Suppressor macrophage (primary cell): ENCODE results near the gene NRDC.
"Not testable (repeated sequence)": the region's sequence is repeated elsewhere in the genome, so short reads cannot be mapped to it uniquely, and the experiment has no call there.

ENCODE experiments used
- DNase-seq, 4 experiments: peaks; one replicate each; pipeline ENCODE4 v3.0.0-alpha.2; 2020 to 2022

NRDC gene

DNA sequence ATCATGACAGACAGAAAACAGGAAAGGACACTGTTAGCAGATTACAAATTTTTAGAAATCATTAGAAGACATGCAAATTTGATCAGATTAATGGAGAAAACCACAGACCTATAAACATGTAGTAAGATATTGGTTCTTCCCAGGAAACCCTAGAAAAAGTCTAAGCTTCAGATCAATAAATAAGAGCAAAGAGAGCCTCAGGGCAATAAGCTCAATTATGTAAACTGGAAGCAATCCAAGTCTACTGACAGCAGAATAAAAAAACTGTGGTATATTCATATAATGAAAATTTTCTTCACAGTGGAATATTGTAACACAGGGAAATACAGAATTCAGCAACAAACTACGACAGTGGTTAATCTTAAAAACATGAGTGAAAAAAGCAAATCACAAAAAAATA is 36.3 kb downstream of the NRDC start:
- no peak for DNase-seq

DNA sequence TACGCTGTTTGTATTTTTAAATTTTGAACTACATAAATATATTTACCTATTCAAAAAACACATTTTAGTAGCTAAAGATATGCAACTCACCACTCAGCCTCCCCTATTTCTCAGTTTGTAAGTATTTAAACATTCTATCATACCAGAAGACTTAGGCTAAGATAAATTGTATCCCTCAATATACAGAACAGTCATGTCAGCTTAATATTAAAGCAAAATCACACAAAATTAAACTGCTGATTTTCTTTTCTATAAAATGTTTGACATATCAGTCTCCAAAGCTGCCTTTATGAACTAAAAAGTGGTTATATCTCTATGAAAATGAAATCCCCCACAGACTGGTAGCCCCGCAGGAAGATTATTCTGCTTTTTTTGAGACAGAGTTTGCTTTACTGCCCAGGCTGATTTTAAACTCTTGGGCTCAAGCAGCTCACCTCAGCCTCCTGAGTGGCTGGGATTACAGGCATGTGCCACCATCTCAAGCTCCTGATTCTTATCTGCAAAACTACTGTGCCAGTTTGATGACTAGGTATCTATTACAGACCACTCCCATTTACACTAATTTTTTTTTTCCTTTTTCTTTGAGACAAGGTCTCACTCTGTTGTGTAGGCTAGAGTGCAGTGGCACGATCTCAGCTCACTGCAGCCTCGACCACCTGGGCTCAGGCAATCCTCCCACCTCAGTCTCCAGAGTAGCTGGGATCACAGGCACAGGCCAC is 37.6 kb downstream of the NRDC start:
- DNase-seq: no peak

DNA sequence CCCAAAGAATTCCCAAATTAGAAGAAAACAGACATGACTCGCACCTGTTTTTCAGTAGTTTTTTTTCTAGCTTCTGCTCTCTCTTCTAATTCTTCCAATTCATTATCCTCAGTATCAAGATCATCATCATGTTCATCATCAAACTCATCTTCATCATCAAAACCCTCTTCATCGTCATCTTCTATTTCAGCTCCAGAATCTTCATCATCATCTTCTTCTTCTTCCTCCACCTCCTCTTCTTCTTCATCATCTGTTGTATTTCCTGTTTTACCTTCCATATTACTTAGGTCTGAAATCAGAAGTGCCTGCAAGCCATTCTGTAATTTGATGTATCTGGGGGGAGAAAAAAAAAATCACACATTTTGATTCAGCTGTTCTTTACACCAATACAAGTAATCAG is 38.3 kb downstream of the NRDC start:
- no peak for DNase-seq

DNA sequence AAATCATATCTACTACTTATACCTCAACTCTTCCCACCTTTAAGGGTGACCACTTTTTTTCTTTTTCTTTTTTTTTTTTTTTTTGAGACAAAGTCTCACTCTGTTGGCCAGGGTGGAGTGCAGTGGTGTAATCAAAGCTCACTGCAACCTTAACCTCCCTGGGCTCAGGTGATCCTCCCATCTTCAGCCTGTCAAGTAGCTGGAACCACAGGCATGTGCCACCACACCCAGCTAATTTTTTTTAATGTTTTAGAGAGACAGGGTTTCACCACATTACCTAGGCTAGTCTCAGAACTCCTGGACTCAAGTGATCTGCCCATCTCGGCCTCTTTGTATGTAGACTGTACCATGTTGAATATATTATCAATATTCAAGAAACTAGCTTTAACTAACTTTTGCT is 39.4 kb downstream of the NRDC start:
- DNase-seq: no peak

DNA sequence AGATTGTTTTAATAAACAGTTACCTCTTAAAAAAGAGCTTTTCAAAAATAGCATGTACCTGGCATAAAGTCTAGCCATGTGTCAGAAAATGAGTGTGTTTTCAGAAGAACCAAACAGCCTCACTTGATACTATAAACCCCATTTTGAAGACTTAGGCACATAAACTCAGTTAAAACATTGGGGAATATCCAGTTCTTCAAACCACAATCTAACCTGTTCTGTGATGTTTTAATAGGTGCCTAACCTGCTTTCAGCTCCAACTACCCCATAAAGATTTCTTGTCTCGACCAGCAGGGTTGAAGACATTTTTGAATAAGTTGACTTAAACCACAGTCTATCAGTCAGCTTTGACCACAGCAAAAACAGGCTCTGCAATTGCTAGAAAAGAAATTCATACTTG is 41.3 kb downstream of the NRDC start:
- no peak for DNase-seq

DNA sequence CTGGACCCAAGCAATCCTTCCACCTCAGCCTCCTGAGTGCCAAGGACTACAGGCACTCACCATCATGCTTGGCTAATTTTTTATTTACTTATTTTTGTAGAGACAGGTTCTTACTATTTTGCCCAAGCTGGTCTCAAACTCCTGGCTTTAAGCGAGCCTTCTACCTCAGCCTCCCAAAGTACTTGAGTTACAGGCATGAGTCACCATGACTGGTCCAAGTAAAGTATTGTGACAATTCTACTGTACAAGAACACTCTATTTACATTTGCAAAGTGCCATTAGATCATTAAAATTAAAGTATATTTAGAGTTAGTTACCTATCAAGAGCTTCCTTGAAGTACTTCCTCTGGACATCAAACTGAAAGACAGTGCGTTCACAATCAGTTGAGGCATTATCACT is 44.8 kb downstream of the NRDC start:
- DNase-seq: no peak

DNA sequence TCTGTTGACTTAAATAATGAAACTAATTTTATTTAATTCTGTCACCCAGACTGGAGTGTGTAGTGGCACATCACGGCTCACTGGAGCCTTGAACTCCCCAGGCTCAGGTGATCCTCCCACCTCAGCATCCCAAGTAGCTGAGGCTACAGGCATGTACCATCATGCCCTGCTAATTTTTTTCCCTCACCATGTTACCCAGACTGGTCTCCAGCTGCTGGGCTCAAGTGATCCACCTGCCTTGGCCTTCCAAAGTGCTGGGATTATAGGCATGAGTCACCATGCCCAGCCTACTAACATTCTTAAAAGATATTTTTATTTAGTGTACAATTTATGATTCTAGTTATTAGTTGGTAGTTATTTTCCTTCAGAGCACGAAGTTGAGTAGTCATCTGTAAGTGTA is 49.5 kb downstream of the NRDC start:
- no peak for DNase-seq

DNA sequence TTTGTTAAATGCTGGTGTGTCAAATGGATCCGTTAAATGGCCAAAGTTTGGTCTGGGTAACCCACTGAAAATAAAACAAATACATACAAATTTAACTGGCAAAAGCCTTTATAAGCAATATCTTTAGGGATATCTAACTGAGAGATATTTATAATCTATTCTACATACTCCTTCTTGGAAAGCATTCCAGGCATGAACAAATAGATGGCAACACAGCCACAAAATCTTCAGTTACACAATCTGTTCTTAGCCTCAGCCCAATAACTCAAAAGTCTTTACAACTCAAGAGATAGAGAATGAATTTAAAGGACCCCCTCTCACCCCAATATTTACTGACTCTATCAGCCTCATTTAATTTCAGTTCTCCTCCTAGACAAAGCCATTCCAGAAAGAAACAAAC is 58.7 kb downstream of the NRDC start:
- no peak for DNase-seq

DNA sequence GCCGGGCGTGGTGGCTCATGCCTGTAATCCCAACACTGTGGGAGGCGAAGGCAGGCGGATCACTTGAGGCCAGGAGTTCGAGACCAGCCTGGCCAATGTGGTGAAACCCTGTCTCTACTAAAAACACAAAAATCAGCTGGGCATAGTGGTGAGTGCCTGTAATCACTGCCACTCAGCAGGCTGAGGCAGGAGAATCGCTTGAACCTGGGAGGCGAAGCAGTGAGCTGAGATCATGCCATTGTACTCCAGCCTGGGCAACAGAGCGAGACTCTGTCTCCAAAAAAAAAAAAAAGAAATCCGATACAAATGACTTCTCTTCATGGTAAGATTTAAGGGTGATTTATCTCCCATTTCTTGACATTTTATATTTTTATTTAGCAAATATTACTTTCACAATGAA is 59.5 kb downstream of the NRDC start:
- not testable (repeated sequence) for DNase-seq

DNA sequence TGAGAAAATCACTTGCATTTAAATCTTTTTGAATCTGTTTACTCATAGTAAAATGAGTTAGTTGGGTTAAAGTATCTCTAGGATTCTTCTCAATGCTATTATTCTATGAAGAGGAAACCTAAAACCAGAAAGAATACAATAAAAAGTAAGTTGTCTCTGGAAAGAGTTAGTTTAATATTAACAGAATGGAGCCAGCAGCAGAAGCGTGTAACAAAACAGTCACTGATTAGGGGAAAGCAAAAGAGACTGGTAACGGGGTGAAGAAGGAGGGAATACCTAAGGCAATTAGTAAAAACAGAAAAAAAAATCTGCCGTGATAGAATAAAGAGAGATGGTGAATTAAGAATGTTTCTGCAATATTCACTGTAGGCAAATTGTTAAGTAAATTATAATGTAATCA is 60.0 kb downstream of the NRDC start:
- DNase-seq: no peak

DNA sequence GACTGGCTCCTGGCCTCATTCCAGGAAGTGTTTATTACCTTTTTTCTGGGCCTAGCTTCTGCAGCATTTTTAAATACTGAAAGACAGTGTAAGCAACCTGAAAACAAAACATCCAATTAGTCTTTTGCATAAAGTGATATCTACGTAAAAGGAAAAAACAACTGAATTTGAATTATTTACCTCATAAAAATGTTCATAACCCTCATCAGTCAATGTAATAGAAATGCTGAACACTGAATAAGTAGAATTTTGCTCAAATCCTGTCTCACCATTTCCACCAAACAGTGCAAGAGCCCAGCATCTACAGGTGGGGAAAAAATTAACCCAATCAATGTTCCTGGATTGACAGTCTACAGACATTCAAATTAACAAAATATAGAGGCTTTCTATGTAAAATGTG is 64.0 kb downstream of the NRDC start:
- DNase-seq: no peak

DNA sequence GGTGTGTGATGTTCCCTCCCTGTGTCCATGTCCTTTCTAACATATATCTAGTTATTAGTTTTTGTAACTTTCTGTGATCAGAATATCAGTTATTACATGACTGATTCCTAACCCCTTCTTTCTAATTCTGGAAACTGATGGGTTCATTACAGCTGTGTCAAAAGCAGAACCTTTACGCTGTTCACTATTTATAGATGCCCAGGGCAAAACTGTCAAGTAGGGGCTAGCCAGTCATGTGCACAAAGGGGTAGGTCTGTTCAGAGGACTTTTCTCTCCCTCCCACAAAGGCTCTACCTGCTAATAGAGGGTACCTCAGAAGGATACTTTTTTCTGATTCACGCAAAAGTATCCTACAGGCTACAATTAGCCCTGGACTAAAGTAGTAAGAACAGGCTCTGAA is 79.2 kb downstream of the NRDC start:
- no peak for DNase-seq

DNA sequence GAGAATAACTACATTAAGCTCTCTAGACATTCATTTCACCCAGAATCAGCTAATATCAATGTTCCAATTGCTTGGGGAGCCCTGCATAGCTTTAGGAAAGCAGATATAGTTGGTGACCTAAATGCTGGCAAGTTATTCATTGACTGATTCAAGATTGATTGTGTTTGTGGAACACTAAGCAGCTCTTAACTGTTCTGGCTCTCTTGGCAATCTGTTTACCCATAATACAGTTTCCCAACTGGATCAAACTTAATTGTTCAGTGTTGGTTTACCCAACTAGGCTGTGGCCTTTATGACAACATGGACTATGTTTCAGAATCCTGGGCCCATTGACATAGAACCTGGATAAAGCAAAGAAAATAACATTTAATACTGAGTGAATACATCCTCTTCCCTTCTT is 83.7 kb downstream of the NRDC start:
- no peak for DNase-seq

DNA sequence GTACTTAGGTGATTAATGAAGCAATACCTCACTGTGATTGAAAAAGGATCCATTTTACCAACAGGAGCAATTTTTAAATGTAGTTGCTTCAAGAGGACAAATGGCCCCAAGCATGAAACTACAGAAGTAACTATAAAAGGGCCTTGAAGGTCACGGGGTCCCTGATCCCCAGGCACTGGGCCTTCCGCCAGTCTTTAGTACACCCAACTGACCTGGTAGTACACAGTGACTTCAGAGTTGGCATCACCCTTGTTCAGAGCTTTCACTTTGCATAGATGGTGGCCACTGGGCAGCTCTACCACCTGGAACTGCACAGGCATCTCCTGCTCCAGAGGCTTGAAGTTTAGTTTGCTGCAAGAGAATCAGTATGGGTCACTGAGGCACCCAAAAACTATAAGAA is 84.3 kb downstream of the NRDC start:
- DNase-seq: no peak

DNA sequence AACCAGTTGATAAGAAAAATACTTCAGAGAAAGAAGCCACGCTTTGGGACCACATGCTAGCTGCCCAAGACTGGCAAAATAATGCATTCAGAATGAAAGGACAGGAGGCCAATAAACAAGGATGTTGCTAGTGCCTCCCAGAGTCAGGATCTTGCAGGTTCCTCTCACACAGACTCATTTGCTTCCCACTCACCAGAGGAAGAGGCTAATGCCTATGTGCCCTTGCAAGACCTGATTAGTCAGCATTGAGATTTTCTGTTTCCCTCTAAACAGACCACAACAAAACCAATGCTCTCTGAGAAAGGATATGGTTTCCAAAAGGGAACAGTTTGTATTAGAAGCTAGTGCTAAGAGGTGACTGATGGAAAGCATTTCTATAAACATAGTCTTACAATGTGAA is 85.7 kb downstream of the NRDC start:
- DNase-seq: peak; percentile 71 to 91 (median 82)

DNA sequence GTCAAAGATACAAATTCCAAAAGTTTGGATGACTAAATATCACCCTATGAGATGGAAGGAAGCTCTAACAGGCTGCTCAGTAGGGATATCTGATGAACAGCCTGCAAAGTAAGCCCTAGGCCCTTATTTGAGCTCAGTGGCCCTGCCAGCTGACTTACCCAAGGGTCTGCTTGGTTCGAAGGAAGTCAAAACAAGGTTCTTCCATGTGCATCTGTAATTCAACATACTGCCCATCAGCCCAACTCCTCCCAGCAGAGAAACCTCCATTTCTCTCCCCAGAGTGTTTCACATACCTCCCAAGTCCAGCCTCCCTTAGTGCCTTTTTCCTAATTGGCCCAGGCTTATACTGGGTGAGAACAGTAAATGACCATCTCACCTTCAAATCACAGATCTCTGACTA is 86.6 kb downstream of the NRDC start:
- no peak for DNase-seq

DNA sequence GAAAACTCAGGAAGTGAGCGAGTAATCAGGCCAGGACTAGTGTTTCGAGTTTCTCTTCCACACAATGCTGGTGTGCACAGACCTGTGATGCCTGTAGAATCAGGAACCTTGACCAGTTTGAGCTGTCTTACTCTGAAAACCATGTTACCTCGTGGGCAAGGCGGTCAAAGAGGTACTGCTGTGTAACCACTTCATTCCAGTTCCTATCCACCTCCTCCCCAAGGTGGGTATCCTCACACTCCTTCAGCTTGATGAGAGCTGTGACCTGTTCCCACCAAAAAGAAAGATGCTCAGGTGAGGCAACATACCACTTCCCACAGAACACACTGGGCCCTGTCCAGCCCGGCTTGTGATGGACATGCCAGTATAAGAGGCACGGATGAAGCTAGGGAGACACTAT is 88.1 kb downstream of the NRDC start:
- DNase-seq: no peak

DNA sequence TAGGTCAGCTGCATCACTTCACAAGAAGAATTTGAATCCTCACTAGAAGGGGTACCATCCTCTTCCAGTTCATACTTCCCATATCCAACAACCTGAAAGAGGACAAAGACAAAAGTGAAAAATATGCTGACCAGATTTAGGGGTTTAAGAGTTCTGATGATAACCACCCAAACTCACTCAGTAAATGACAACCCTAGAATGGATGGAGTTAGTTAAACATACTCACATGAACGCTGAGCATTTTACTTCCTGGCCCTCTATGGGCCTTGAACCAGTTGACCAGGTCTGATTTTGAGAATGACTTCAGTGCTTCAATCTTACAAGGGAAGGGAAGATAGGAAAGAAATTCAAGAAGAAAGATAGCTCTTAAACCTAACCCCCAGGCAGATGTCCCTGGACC is 89.2 kb downstream of the NRDC start:
- DNase-seq: no peak

DNA sequence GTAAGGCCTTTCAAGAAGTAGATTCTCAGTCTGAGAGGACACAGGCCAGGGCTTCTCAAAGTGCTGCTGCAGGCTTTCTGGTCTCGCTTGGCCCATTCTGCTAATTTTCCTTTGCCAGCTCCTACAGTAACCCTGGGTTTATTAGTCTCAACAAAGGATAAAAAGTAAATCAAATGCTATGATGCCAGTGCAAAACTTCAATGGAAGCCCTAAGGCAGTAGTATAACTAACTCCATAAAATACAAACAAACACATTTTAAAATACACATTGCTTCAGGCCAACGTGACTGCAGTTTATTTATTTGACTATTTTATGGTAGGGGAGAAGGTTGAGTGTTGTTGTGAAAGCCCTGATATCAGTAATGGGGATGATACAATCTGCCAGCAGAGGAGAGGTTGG is 89.6 kb downstream of the NRDC start:
- no peak for DNase-seq

DNA sequence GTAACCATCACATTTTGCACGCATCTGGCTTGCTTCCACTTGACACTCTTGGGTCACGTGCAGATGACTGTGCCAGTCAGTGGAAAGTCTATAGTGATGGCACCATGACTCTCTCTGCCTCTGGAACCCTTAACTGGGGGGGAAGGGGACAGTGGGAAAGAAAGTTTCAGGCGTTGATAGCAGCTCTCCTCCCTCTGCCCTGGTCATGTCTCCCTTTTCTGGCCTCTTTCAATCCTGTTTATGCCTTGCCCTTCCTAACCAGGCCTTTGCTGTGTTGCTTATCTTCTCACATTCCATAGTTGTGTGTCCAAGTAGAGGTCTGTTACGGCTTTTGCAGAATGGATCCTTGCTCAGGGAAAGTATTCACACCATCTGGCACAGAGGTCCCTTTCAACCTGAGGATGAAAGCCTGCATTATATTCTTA is 93.5 kb downstream of the NRDC start:
- DNase-seq: no peak

DNA sequence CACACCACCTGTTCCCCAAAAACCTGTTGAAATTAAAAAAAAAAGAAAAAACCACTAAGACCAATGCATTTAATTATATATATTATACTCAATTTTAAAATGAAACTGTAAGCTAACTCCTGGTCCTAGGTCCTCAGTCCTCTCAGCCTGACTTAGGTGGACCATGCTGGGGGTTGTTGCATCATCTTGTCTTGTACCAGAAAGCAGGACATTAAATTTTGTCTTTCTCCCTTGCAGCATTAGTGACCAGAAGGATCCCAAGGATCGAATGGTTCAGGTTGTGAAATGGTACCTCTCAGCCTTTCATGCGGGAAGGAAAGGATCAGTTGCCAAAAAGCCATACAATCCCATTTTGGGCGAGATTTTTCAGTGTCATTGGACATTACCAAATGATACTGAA is 97.6 kb downstream of the NRDC start:
- DNase-seq: no peak

DNA sequence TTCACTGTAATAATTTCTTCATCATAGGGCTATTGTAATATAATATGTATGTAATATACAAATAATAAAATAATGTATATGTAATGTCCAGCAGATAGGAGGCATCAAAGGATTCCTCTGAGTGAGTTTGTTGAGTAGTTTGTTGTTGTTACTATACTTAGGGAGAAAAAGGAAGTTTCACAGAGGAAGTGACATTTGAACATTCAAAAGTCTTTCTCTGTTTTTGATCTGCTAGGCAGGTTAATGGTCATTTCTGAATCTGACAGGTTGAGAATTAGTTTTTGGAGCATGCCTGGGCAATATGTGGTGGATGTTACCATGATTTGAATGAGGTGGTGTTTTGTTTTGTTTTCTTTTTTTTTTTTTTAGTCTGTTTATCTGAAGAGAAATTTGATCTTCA is 102.1 kb downstream of the NRDC start:
- DNase-seq: peak in 3 of 4 experiments; percentile 5 to 45 (median 29)

DNA sequence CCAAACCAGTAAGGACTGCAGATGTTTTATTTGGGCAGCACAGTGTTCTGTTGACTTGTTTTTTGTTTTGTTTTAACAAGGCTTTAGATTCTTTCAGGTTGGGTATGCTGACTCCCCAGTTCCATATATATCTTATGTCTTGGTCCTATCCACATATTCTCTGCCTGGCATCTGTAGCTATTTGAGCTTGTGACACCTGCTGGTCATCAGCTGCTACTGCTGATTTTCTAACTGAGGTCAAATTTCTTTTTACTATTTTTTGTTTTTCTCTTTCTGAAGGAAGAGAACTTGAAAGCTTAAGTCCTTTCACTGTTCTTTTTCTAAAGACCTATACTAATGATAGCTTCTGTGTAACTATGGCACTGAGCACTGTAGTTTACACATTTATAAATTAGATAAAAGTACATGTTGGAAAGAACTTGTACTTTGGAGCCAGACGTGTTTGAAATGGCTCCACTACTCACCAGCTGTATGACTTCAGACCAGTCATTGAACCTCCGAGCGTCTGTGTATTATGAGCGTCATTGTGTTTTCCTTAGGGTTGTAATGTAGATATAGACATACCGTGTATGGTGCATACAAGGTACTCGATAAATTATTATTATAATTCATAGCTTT is 109.4 kb downstream of the NRDC start:
- peak; percentile 44 to 75 (median 64) for DNase-seq

DNA sequence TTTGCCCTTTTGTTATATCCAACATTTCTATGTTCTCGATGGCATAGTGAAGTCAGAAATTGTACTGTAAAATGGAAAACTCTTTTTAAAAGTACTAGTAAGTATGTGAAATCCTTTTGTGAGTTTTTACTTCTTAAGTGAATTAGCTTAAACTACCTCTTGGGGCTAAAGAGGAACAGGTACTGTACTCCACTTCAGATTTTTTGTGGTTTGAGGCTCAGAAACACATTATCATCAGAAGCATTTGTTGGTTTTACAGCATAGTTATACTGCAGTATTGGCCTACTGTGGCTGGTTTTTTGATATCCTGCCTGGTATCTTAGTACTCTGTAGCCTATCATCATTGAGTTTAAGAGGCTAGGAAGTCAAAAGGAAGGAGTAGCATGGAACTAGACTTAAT is 117.2 kb downstream of the NRDC start:
- DNase-seq: no peak

DNA sequence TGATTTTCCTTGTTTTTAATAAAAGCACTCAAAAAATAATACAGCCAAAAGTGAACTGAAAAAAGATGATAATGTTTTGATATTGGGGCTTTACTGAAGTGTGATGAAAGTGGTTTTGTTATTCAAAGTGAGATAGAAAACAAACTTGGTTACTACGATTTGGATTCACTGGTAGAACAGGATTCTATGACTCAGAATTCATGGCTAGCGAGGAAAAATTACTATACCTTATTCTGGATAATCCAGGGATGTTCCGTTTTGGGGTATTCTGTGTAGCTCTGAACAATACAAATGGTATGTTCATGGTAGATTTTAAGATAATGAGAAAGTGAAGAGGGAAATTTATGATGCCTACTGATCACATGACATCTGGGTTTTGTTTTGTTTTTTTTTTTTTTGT is 117.7 kb downstream of the NRDC start:
- DNase-seq: no peak
